ENCODE data around the gene GABRA1.

DNA sequence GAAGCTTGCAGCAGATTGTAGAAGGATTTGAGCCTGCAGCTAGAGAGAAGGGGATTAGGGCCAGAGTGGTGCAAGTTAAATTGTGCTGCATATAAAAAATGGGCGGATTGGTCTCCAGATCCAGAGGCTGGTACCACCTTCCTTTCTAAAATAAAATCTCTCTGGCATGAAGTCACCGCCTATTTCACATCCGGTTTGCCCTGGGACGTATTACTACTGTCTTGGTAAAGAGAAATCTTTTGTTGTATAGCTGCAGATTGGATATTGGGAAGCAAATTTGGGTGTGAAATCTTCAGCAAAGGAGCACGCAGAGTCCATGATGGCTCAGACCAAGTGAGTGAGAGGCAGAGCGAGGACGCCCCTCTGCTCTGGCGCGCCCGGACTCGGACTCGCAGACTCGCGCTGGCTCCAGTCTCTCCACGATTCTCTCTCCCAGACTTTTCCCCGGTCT lies at the start of gene GABRA1:
- TF ChIP-seq, protein P1, sequence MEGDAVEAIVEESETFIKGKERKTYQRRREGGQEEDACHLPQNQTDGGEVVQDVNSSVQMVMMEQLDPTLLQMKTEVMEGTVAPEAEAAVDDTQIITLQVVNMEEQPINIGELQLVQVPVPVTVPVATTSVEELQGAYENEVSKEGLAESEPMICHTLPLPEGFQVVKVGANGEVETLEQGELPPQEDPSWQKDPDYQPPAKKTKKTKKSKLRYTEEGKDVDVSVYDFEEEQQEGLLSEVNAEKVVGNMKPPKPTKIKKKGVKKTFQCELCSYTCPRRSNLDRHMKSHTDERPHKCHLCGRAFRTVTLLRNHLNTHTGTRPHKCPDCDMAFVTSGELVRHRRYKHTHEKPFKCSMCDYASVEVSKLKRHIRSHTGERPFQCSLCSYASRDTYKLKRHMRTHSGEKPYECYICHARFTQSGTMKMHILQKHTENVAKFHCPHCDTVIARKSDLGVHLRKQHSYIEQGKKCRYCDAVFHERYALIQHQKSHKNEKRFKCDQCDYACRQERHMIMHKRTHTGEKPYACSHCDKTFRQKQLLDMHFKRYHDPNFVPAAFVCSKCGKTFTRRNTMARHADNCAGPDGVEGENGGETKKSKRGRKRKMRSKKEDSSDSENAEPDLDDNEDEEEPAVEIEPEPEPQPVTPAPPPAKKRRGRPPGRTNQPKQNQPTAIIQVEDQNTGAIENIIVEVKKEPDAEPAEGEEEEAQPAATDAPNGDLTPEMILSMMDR (IDR thresholded peaks at IDR 0.05; ENCODE audit: extremely low read depth in 1 of 2, insufficient read depth in 1 of 2, low read depth in 1 of 2, low read length in 2 of 2) = no peak
- no peak for TF ChIP-seq EZH2 (IDR thresholded peaks at IDR 0.05; ENCODE audit: borderline replicate concordance, low read depth, low read length, severe bottlenecking)
- TF ChIP-seq GATA2 (IDR thresholded peaks at IDR 0.05; ENCODE audit: insufficient read depth, insufficient read length, low read depth, low read length) = no peak
- no peak for TF ChIP-seq MAX (IDR thresholded peaks at IDR 0.05; ENCODE audit: insufficient read depth, insufficient read length)
- TF ChIP-seq POLR2A (IDR thresholded peaks at IDR 0.05; ENCODE audit: low read depth, low read length) = no peak

Data from endothelial cell of umbilical vein (primary cell).